Spleen (tissue), 7 donors: ENCODE results near the gene SOX15.

Source experiments
- POLR2A ChIP-seq, 3 donors: fragments of 450-650 bp; IDR thresholded peaks; one replicate each; pipeline ENCODE4 v1.5.1; 2017; ENCODE audit warnings: antibody characterized with exemption in 3 of 3, mild to moderate bottlenecking in 1 of 3
- TF ChIP-seq, protein P1 (sequence below), 11 experiments: fragments of 200-600 bp in 7 of 11; fragments of 450-650 bp in 4 of 11; sonication (generic) in 4 of 11; IDR thresholded peaks in 8 of 11; conservative IDR thresholded peaks in 3 of 11; 1 replicate in 7 of 11; 2 replicates in 4 of 11; pipeline versions ENCODE4 v1.4.0 to v1.8.0; 2016 to 2021; ENCODE audit warnings: antibody characterized with exemption in 11 of 11, inconsistent platforms in 4 of 11, mild to moderate bottlenecking in 1 of 11
- donor health status: DM: no; HTN: no; CAD: no; lungs with moderate emphysema.
- donor health status: DM: no; HTN: no; CAD: no.
- donor health status: DM: no; HTN: no; CAD: no.

DNA sequence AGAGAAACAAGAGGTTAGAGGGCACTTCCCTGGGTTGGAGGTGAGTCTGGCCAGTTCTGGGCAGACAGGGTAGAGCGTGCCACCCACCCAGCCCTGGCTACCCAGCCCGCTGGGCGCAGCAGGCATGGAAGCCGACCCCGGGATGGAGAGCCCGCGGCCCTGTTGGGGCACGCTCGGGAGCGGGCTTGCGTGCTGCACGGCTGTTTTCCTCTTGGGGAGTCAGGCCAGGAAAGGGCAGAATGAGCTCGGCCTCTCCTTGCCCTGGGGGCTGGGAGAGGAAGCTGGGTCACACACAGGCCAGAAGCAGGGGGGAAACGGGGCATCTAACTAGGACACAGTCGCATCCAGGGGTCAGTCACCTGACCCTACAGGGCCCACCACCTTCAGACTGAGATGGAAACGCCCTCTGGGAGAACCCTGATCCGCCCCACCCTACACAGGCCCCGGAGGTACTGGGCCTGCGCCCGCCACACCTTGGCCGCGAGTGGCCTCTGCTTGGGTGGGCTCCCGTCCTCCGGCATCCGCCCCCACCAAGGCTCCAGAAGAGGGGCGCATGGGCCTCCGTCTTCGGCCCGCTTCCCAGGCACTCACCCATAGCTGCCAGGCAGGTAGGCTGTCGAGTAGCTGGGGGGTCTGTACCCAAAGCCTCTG, 1.2 kb downstream of the SOX15 start:
- TF ChIP-seq, protein P1, sequence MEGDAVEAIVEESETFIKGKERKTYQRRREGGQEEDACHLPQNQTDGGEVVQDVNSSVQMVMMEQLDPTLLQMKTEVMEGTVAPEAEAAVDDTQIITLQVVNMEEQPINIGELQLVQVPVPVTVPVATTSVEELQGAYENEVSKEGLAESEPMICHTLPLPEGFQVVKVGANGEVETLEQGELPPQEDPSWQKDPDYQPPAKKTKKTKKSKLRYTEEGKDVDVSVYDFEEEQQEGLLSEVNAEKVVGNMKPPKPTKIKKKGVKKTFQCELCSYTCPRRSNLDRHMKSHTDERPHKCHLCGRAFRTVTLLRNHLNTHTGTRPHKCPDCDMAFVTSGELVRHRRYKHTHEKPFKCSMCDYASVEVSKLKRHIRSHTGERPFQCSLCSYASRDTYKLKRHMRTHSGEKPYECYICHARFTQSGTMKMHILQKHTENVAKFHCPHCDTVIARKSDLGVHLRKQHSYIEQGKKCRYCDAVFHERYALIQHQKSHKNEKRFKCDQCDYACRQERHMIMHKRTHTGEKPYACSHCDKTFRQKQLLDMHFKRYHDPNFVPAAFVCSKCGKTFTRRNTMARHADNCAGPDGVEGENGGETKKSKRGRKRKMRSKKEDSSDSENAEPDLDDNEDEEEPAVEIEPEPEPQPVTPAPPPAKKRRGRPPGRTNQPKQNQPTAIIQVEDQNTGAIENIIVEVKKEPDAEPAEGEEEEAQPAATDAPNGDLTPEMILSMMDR (IDR thresholded peaks at IDR 0.05 in 8 of 11, conservative IDR thresholded peaks at IDR 0.05 in 3 of 11) = no peak
- no peak for TF ChIP-seq POLR2A (IDR thresholded peaks at IDR 0.05)
